ENCODE measurements around the gene POLR1E. TPM values are rescaled to one million over a fixed set of nuclear protein-coding genes. Genes with fewer than 3 reads are reported as not detected.
"Not testable (repeated sequence)": the region's sequence is repeated elsewhere in the genome, so short reads cannot be mapped to it uniquely, and the experiment has no call there.

Gene POLR1E
- total and polyA plus RNA-seq, 2 donors (not counting 3 experiments of a cell fraction or from before 2014, with no cell fraction given) = 9.0 to 21.2 TPM

GRCh38 chr9:37471942-37472684 lies 13.6 kb upstream of the POLR1E start:
- Histone ChIP-seq H3K36me3 (ENCODE audit: control insufficient read depth in 2 of 2, extremely low read depth in 1 of 2, insufficient read depth in 2 of 2, low read length in 2 of 2) (no peaks in the 10 kb centered on the region), H3K4me1 (ENCODE audit: control insufficient read depth, extremely low read depth, insufficient read depth, low read length) (peaks cover 9% of the 10 kb centered on the region), H2AFZ (ENCODE audit: low read depth, low read length) (peak overlapping the region; percentile 9), H3K9me3 (replicated peaks; ENCODE audit: control insufficient read depth, insufficient read depth, low read length) (no peaks in the 10 kb centered on the region), H3K9me1 (replicated peaks; ENCODE audit: control insufficient read depth, extremely low read depth, insufficient read depth, low read length) (no peaks in the 10 kb centered on the region), H3K4me3 (replicated peaks in 1 of 3; ENCODE audit: insufficient read depth in 1 of 3, low read depth in 1 of 3, low read length in 3 of 3) (peak overlapping the region in 2 of 3 experiments; percentile 11 to 38), H3K27ac (ENCODE audit: insufficient read depth, low read depth, low read length) (peak overlapping the region; percentile 78), H3K79me2 (ENCODE audit: control insufficient read depth, insufficient read depth, low read length) (no peaks in the 10 kb centered on the region), H3K4me2 (ENCODE audit: insufficient read depth, low read length) (peak overlapping the region; percentile 60), H4K20me1 (replicated peaks; ENCODE audit: control insufficient read depth, extremely low read depth, insufficient read depth, low read length) (no peaks in the 10 kb centered on the region), H3K27me3 (ENCODE audit: control insufficient read depth in 2 of 2, insufficient read depth in 2 of 2, low read length in 2 of 2) (peaks cover 0 to 2% of the 10 kb centered on the region in 2 experiments), H3K9ac (replicated peaks; ENCODE audit: extremely low read depth, insufficient read depth, low read length) (peak overlapping the region; percentile 65)
- CTCF ChIA-PET = no interaction called here
- dilution Hi-C loops (cut with MboI; ENCODE audit: extremely low pct_ligation_motif_present, low sequenced_read_pairs) = no loop called here
- TSS peak; percentile 78 for BruUV-seq (replicated peaks)
- DNase-seq (ENCODE audit: low read depth, low spot score) (peak; percentile 86), FAIRE-seq (peak; percentile 99)
- intact Hi-C loops (cut with micrococcal nuclease) = loop anchor here (1.0 kb wide), 1 partner anchor 13 kb away; the partner anchor contains the start of gene POLR1E
- TF ChIP-seq MAX (IDR thresholded peaks at IDR 0.05; ENCODE audit: insufficient read depth, insufficient read length) (no peak), FOS (IDR thresholded peaks at IDR 0.05; ENCODE audit: borderline replicate concordance, insufficient read depth, low read length) (peak; percentile 88), POLR2AphosphoS5 (IDR thresholded peaks at IDR 0.05; ENCODE audit: insufficient read depth, low read depth, low read length) (peak; percentile 52), JUN (IDR thresholded peaks at IDR 0.05; ENCODE audit: borderline replicate concordance, insufficient read depth, insufficient read length, low read depth) (peak; percentile 89), GATA2 (IDR thresholded peaks at IDR 0.05; ENCODE audit: insufficient read depth, insufficient read length, low read depth, low read length) (peak; percentile 28)
- POLR2A ChIA-PET = no interaction called here

- DNase-seq (ENCODE audit: low read depth, low spot score); H3K9ac ChIP-seq (replicated peaks; ENCODE audit: extremely low read depth, insufficient read depth, low read length); H3K27ac ChIP-seq (ENCODE audit: insufficient read depth, low read depth, low read length); BruUV-seq (replicated peaks); H3K36me3 ChIP-seq (ENCODE audit: control insufficient read depth in 2 of 2, extremely low read depth in 1 of 2, insufficient read depth in 2 of 2, low read length in 2 of 2); CTCF ChIA-PET; H3K79me2 ChIP-seq (ENCODE audit: control insufficient read depth, insufficient read depth, low read length); FAIRE-seq; intact Hi-C loops (cut with micrococcal nuclease); H3K27me3 ChIP-seq (ENCODE audit: control insufficient read depth in 2 of 2, insufficient read depth in 2 of 2, low read length in 2 of 2); H3K4me2 ChIP-seq (ENCODE audit: insufficient read depth, low read length); H4K20me1 ChIP-seq (replicated peaks; ENCODE audit: control insufficient read depth, extremely low read depth, insufficient read depth, low read length); H3K9me1 ChIP-seq (replicated peaks; ENCODE audit: control insufficient read depth, extremely low read depth, insufficient read depth, low read length); dilution Hi-C loops (cut with MboI; ENCODE audit: extremely low pct_ligation_motif_present, low sequenced_read_pairs); POLR2A ChIA-PET; H3K9me3 ChIP-seq (replicated peaks; ENCODE audit: control insufficient read depth, insufficient read depth, low read length); H2AFZ ChIP-seq (ENCODE audit: low read depth, low read length); H3K4me1 ChIP-seq (ENCODE audit: control insufficient read depth, extremely low read depth, insufficient read depth, low read length); H3K4me3 ChIP-seq (replicated peaks in 1 of 3; ENCODE audit: insufficient read depth in 1 of 3, low read depth in 1 of 3, low read length in 3 of 3): not testable (repeated sequence)
Measured at GRCh38 chr9:37473982-37474381, 11.8 kb upstream of the POLR1E start.
